Esophagus (tissue), 2 donors: ENCODE measurements around the gene CFAP251. TPM values are rescaled to one million over a fixed set of nuclear protein-coding genes. Genes with fewer than 3 reads are reported as not detected.

Experiments
- H3K27ac ChIP-seq, 2 donors: one replicate each; pipeline ENCODE4 v1.5.1; 2013; ENCODE audit warnings: low read depth in 2 of 2, mild to moderate bottlenecking in 2 of 2, inconsistent platforms in 1 of 2, low read length in 1 of 2, moderate library complexity in 1 of 2
- H3K27me3 ChIP-seq, 2 donors: one replicate each; pipeline ENCODE4 v1.6.1; 2013; ENCODE audit warnings: low read length in 2 of 2, control low read depth in 1 of 2, mild to moderate bottlenecking in 1 of 2; ENCODE audit not compliant: insufficient read depth in 2 of 2, control insufficient read depth in 1 of 2
- H3K36me3 ChIP-seq, 2 donors: one replicate each; pipeline ENCODE4 v1.6.1; 2013; ENCODE audit warnings: low read length in 1 of 2; ENCODE audit not compliant: control insufficient read depth in 2 of 2, insufficient read depth in 2 of 2
- H3K4me1 ChIP-seq, 2 donors: one replicate each; pipeline ENCODE4 v1.6.1; 2013; ENCODE audit warnings: low read length in 1 of 2; ENCODE audit not compliant: control insufficient read depth in 2 of 2, insufficient read depth in 2 of 2
- H3K4me3 ChIP-seq, 2 donors: one replicate each; pipeline ENCODE4 v1.5.1; 2013; ENCODE audit warnings: low read length in 2 of 2, mild to moderate bottlenecking in 2 of 2, low read depth in 1 of 2, moderate library complexity in 1 of 2
- H3K9me3 ChIP-seq, 2 donors: one replicate each; pipeline ENCODE4 v1.6.1; 2013; ENCODE audit warnings: mild to moderate bottlenecking in 2 of 2, low read depth in 1 of 2, low read length in 1 of 2, moderate library complexity in 1 of 2; ENCODE audit not compliant: control insufficient read depth in 2 of 2, insufficient read depth in 1 of 2
- WGBS, 2 donors: extraction: QIAGEN DNeasy Blood & Tissue Kit; methylation state at CpG; one replicate each; pipeline ENCODE4 v1.1.7; 2013; 5-methylcytosine and 5-hydroxymethylcytosine counted together
- polyA plus RNA-seq, 2 donors: library from polyadenylated mRNA; stranded (reverse); fragments of 200-250 nt; gene quantifications; one replicate each; pipeline ENCODE4 v1.2.3, GENCODE V29; 2013
- donor health status: healthy with polysubstance abuse.
- donor health status: Bipolar disorder and iron deficiency.

The CFAP251 gene
- polyA plus RNA-seq, 2 donors, result 0.33 to 0.42 TPM

DNA sequence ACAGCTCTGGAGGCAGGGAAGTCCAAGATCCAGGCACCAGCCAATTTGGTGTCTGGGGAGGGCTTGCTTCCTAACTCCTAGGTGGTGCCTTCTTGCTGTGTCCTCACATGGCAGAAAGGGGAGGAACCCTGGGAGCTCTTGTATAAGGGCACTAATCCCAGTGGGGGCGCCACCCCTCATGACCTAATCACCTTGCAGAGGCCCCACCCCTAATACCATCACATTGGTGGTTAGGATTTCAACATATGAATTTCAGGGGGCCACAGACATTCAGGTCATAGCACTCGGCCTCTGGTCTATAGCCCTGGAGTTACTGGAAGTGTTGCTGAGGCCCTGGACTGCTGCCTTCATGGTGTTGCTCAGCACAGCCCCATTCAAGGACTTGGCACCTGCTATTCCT lies 15.2 kb upstream of the CFAP251 start:
- no peaks in the 10 kb centered on the region for H3K9me3 ChIP-seq
- WGBS, 2 donors, result 82 to 94% methylated on average over 2 of the region's 2 CpGs

DNA sequence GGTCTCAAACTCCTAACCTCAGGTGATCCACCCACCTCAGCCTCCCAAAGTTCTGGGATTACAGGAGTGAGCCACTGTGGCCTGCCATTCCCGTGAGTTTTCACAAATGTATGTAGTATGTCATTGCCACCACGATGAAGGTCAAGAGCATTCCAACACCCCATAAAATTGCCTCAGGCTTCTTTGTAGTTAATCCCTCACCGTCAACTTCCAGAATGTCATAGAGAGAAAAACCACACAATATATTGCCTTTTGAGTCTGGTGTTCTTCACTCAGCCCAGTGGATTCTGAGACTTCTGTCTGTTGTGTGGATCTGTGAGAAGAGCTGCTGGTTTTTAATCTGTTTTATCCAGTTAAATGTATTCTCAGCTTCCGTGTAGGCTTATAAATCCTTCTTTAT lies 12.6 kb upstream of the CFAP251 start:
- no peak overlapping the region for H3K27ac ChIP-seq
- 59 to 71% methylated on average over 4 of the region's 4 CpGs for WGBS, 2 donors
- no peak overlapping the region for H3K4me3 ChIP-seq
- no peaks in the 10 kb centered on the region for H3K9me3 ChIP-seq
- H3K36me3 ChIP-seq, result peaks cover 10 to 32% of the 10 kb centered on the region in 2 donors
- H3K27me3 ChIP-seq, result no peaks in the 10 kb centered on the region
- no peaks in the 10 kb centered on the region for H3K4me1 ChIP-seq

More for the DNA sequence above, 15.2 kb upstream of the CFAP251 start:
- Histone ChIP-seq H3K4me3 (no peak overlapping the region), H3K27ac (no peak overlapping the region), H3K4me1 (no peaks in the 10 kb centered on the region), H3K27me3 (no peaks in the 10 kb centered on the region), H3K36me3 (peaks cover 10 to 32% of the 10 kb centered on the region in 2 donors)

DNA sequence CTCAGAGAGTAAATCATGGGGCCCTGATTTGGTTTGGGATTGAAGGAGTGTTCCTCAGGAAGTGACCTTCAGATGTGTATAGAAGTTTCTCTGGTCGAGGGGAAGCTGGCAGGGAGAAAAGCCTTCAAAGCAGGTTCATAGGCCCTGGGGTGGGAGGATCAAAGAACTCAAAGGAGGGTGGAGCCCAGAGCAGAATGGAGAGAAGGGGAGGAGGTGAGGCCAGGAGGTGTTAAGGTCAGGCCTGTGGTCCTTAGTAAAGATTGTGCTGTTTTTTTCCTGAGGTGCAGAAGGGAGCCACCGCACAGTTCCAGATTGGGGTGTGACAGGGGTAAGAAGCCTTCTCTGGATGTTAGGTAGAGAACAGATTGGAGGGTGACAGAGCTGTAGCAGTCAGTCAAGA lies 9.7 kb upstream of the CFAP251 start:
- Histone ChIP-seq H3K9me3 (no peaks in the 10 kb centered on the region), H3K36me3 (peaks cover 0 to 18% of the 10 kb centered on the region in 2 donors), H3K4me3 (no peak overlapping the region), H3K27ac (no peak overlapping the region), H3K27me3 (no peaks in the 10 kb centered on the region), H3K4me1 (no peaks in the 10 kb centered on the region)
- 63 to 77% methylated on average over 2 of the region's 2 CpGs for WGBS, 2 donors

DNA sequence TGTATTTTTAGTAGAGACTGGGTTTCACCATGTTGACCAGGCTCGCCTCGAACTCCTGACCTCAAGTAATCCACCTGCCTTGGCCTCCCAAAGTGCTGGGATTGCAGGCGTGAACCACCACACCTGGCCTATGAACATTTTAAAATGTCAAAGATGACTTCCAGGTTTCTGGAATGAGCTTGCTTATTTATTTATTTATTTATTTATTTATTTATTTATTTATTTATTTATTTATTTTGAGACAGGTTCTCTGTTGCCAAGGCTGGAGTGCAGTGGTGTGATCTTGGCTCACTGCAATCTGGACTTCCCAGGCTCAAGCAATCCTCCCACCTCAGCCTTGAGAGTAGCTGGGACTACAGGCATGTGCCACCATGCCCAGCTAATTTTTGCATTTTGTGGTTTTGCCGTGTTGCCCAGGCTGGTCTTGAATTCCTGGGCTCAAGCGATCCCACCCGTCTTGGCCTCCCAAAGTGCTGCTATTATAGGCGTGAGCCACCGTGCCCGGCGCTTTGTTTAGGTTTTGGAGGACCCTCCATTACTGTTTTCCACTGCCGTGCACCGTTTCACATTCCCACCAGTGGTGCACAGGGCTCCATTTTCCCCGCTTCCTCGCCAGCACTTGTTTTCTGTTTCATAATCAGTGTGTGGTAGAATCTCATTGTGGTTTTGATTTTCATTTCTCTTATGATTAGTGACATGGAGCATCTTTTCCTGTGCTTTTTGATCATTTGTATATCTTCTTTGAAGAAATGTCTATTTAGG lies 6.4 kb upstream of the CFAP251 start:
- Histone ChIP-seq H3K9me3 (no peaks in the 10 kb centered on the region), H3K27ac (no peak overlapping the region), H3K27me3 (no peaks in the 10 kb centered on the region), H3K4me3 (no peak overlapping the region), H3K4me1 (no peaks in the 10 kb centered on the region), H3K36me3 (peaks cover 6 to 14% of the 10 kb centered on the region in 2 donors)
- WGBS, 2 donors, result 76 to 84% methylated on average over 14 of the region's 14 CpGs

- Histone ChIP-seq H3K4me1 (peaks cover 2 to 4% of the 10 kb centered on the region in 2 donors), H3K27ac (no peak overlapping the region), H3K27me3 (no peaks in the 10 kb centered on the region), H3K36me3 (peaks cover 3 to 6% of the 10 kb centered on the region in 2 donors), H3K9me3 (no peaks in the 10 kb centered on the region), H3K4me3 (no peak overlapping the region)
- WGBS, 2 donors, result 66 to 77% methylated on average over 5 of the region's 5 CpGs
These were observed 2.5 kb upstream of the CFAP251 start for GRCh38 chr12:121915841-121916321.

- no peak overlapping the region for H3K4me3 ChIP-seq
- 69 to 85% methylated on average over 7 of the region's 7 CpGs for WGBS, 2 donors
- no peaks in the 10 kb centered on the region for H3K27me3 ChIP-seq
- H3K9me3 ChIP-seq, result no peaks in the 10 kb centered on the region
- H3K4me1 ChIP-seq, result peaks cover 2 to 4% of the 10 kb centered on the region in 2 donors
- peaks cover 3 to 6% of the 10 kb centered on the region in 2 donors for H3K36me3 ChIP-seq
- H3K27ac ChIP-seq, result no peak overlapping the region
These were observed 1.7 kb upstream of the CFAP251 start for GRCh38 chr12:121916719-121917118.

DNA sequence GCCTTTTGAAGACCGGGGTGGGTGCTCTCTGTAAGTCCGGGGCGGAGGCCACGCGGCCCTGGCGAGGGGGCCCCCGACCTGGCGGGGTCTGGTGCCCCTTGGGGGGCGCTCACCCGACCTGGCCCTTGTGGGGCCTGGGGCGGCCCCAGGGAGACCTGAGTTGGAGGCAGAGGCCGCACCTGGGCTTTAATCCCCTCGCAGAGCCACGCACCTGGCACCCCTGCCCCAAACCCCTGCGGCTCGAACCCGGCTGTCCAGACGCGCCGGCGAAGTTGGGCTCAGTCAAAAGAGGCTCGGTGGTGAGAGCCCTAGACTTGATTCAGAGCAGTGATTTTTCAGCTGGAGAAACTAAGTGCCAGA lies 267 bp downstream of the CFAP251 start:
- Histone ChIP-seq H3K36me3 (peaks cover 0 to 6% of the 10 kb centered on the region in 2 donors), H3K27me3 (no peaks in the 10 kb centered on the region), H3K27ac (no peak overlapping the region), H3K9me3 (no peaks in the 10 kb centered on the region), H3K4me1 (peaks cover 2 to 4% of the 10 kb centered on the region in 2 donors), H3K4me3 (peak overlapping the region; percentile 1 to 34)
- 23 to 42% methylated on average over 13 to 22 of the region's 22 CpGs for WGBS, 2 donors

- Histone ChIP-seq H3K4me1 (peaks cover 2 to 4% of the 10 kb centered on the region in 2 donors), H3K27me3 (no peaks in the 10 kb centered on the region), H3K4me3 (no peak overlapping the region), H3K27ac (no peak overlapping the region), H3K36me3 (peaks cover 0 to 5% of the 10 kb centered on the region in 2 donors), H3K9me3 (no peaks in the 10 kb centered on the region)
- WGBS, 2 donors, result 87 to 91% methylated on average over 2 of the region's 2 CpGs
These were observed 2.7 kb downstream of the CFAP251 start for GRCh38 chr12:121921066-121921465.

DNA sequence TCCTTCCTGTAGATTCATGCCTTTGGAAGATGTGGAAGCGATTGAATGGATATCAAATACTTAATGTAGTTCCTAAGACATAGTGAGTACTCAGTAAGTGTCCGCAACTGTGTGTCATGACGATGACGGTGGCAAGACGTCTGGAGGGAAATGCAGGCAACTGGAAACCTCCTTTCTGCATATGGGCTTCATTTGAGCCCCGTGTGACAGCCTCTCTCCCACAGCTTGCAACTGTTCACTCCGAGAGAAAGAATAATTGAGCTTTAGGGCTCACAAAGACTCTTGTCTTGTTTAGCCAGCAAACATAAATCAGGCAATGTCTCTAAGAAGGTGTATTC lies 6.9 kb downstream of the CFAP251 start:
- H3K4me3 ChIP-seq, result no peak overlapping the region
- H3K4me1 ChIP-seq, result no peaks in the 10 kb centered on the region
- no peaks in the 10 kb centered on the region for H3K36me3 ChIP-seq
- H3K9me3 ChIP-seq, result no peaks in the 10 kb centered on the region
- H3K27me3 ChIP-seq, result no peaks in the 10 kb centered on the region
- WGBS, 2 donors, result 55 to 68% methylated on average over 7 of the region's 7 CpGs
- peak overlapping the region in 1 of 2 donors; percentile 9 for H3K27ac ChIP-seq
